ENCODE data around the gene PPP2R2B. TPM values are rescaled to one million over a fixed set of nuclear protein-coding genes. Genes with fewer than 3 reads are reported as not detected.

Gene PPP2R2B
- total RNA-seq, 1 experiment from 2014 or later, result 20.3 TPM

DNA sequence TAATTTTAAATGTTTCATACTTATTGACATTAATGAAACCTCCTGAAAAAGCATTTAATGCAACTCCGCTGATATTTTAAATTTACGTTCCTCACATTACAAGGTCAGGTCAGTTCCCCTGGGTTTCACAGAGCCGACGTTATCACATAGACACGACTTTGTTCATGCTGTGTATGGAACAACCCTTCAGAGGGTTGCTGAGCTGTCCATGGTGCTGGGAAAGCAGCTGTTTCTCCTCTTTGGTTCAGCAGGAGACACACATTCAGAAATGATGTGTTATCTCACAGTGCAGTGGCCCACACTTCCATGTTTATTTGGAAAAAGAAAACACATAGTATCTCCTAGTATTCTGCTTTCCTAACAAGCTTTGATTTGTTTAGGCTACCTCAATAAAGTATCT is 53.5 kb downstream of the PPP2R2B start (continued):
- TF ChIP-seq, protein P1, sequence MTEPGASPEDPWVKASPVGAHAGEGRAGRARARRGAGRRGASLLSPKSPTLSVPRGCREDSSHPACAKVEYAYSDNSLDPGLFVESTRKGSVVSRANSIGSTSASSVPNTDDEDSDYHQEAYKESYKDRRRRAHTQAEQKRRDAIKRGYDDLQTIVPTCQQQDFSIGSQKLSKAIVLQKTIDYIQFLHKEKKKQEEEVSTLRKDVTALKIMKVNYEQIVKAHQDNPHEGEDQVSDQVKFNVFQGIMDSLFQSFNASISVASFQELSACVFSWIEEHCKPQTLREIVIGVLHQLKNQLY (CRISPR knock-in tag; IDR thresholded peaks at IDR 0.05), result no peak
- TF ChIP-seq FOXK1 (CRISPR knock-in tag; IDR thresholded peaks at IDR 0.05), result peak; percentile 38; the same call in 1 of the 2 replicates
- TF ChIP-seq ZNF396 (CRISPR knock-in tag; IDR thresholded peaks at IDR 0.05; ENCODE audit: borderline replicate concordance), result no peak
- TF ChIP-seq, protein P2, sequence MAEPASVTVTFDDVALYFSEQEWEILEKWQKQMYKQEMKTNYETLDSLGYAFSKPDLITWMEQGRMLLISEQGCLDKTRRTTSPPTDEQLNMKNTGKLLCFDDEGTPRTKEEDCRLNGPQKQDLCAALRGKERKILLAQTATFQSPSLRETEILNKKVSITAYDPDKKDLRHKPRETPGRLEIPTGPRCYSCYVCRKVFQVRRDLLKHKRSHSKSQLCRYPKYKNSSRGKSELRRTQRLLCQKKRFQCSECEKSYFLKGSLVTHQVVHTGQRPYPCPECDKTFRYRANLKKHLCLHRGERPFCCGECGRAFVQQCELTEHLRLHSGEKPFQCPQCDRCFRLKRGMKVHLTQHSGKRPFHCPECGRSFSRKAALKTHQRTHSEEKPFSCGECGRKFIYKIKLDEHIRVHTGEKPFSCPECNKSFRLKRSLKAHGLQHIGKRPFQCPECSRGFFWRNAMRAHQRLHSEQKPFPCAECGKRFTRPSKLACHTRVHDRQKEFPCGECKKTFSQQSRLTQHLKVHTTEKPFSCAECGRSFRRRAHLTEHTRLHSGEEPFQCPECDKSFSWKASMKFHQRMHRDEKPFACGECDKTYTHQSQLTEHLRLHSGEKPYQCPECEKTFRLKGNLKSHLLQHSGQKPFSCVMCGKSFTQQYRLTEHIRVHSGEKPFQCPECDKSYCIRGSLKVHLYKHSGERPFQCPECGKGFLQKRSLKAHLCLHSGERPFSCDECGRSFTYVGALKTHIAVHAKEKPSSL (CRISPR knock-in tag; conservative IDR thresholded peaks at IDR 0.05), result no peak
- TF ChIP-seq CREM (CRISPR knock-in tag; IDR thresholded peaks at IDR 0.05), result no peak
- TF ChIP-seq, protein P3, sequence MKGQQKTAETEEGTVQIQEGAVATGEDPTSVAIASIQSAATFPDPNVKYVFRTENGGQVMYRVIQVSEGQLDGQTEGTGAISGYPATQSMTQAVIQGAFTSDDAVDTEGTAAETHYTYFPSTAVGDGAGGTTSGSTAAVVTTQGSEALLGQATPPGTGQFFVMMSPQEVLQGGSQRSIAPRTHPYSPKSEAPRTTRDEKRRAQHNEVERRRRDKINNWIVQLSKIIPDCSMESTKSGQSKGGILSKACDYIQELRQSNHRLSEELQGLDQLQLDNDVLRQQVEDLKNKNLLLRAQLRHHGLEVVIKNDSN (CRISPR knock-in tag; IDR thresholded peaks at IDR 0.05), result peak; percentile 22; the same call in 1 of the 2 replicates
- no peak for TF ChIP-seq ZNF121 (CRISPR knock-in tag; IDR thresholded peaks at IDR 0.05)
- TF ChIP-seq, protein P4, sequence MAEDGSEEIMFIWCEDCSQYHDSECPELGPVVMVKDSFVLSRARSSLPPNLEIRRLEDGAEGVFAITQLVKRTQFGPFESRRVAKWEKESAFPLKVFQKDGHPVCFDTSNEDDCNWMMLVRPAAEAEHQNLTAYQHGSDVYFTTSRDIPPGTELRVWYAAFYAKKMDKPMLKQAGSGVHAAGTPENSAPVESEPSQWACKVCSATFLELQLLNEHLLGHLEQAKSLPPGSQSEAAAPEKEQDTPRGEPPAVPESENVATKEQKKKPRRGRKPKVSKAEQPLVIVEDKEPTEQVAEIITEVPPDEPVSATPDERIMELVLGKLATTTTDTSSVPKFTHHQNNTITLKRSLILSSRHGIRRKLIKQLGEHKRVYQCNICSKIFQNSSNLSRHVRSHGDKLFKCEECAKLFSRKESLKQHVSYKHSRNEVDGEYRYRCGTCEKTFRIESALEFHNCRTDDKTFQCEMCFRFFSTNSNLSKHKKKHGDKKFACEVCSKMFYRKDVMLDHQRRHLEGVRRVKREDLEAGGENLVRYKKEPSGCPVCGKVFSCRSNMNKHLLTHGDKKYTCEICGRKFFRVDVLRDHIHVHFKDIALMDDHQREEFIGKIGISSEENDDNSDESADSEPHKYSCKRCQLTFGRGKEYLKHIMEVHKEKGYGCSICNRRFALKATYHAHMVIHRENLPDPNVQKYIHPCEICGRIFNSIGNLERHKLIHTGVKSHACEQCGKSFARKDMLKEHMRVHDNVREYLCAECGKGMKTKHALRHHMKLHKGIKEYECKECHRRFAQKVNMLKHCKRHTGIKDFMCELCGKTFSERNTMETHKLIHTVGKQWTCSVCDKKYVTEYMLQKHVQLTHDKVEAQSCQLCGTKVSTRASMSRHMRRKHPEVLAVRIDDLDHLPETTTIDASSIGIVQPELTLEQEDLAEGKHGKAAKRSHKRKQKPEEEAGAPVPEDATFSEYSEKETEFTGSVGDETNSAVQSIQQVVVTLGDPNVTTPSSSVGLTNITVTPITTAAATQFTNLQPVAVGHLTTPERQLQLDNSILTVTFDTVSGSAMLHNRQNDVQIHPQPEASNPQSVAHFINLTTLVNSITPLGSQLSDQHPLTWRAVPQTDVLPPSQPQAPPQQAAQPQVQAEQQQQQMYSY (CRISPR knock-in tag; IDR thresholded peaks at IDR 0.05), result no peak
- TF ChIP-seq, protein P5, sequence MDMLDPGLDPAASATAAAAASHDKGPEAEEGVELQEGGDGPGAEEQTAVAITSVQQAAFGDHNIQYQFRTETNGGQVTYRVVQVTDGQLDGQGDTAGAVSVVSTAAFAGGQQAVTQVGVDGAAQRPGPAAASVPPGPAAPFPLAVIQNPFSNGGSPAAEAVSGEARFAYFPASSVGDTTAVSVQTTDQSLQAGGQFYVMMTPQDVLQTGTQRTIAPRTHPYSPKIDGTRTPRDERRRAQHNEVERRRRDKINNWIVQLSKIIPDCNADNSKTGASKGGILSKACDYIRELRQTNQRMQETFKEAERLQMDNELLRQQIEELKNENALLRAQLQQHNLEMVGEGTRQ (CRISPR knock-in tag; IDR thresholded peaks at IDR 0.05), result no peak
- no peak for TF ChIP-seq NFATC4 (CRISPR knock-in tag; IDR thresholded peaks at IDR 0.05)
- TF ChIP-seq, protein P6, sequence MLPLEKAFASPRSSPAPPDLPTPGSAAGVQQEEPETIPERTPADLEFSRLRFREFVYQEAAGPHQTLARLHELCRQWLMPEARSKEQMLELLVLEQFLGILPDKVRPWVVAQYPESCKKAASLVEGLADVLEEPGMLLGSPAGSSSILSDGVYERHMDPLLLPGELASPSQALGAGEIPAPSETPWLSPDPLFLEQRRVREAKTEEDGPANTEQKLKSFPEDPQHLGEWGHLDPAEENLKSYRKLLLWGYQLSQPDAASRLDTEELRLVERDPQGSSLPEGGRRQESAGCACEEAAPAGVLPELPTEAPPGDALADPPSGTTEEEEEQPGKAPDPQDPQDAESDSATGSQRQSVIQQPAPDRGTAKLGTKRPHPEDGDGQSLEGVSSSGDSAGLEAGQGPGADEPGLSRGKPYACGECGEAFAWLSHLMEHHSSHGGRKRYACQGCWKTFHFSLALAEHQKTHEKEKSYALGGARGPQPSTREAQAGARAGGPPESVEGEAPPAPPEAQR (CRISPR knock-in tag; IDR thresholded peaks at IDR 0.05), result no peak
- TF ChIP-seq NR2C2 (CRISPR knock-in tag; IDR thresholded peaks at IDR 0.05), result no peak
- no peak for TF ChIP-seq CBFB (CRISPR knock-in tag; IDR thresholded peaks at IDR 0.05; ENCODE audit: low read depth)
- TF ChIP-seq, protein P7, sequence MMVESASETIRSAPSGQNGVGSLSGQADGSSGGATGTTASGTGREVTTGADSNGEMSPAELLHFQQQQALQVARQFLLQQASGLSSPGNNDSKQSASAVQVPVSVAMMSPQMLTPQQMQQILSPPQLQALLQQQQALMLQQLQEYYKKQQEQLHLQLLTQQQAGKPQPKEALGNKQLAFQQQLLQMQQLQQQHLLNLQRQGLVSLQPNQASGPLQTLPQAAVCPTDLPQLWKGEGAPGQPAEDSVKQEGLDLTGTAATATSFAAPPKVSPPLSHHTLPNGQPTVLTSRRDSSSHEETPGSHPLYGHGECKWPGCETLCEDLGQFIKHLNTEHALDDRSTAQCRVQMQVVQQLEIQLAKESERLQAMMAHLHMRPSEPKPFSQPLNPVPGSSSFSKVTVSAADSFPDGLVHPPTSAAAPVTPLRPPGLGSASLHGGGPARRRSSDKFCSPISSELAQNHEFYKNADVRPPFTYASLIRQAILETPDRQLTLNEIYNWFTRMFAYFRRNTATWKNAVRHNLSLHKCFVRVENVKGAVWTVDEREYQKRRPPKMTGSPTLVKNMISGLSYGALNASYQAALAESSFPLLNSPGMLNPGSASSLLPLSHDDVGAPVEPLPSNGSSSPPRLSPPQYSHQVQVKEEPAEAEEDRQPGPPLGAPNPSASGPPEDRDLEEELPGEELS (CRISPR knock-in tag; IDR thresholded peaks at IDR 0.05), result peak; percentile 70; the same call in 1 of the 2 replicates
- TF ChIP-seq, protein P8, sequence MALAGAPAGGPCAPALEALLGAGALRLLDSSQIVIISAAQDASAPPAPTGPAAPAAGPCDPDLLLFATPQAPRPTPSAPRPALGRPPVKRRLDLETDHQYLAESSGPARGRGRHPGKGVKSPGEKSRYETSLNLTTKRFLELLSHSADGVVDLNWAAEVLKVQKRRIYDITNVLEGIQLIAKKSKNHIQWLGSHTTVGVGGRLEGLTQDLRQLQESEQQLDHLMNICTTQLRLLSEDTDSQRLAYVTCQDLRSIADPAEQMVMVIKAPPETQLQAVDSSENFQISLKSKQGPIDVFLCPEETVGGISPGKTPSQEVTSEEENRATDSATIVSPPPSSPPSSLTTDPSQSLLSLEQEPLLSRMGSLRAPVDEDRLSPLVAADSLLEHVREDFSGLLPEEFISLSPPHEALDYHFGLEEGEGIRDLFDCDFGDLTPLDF (CRISPR knock-in tag; IDR thresholded peaks at IDR 0.05), result no peak
- TF ChIP-seq, protein P9, sequence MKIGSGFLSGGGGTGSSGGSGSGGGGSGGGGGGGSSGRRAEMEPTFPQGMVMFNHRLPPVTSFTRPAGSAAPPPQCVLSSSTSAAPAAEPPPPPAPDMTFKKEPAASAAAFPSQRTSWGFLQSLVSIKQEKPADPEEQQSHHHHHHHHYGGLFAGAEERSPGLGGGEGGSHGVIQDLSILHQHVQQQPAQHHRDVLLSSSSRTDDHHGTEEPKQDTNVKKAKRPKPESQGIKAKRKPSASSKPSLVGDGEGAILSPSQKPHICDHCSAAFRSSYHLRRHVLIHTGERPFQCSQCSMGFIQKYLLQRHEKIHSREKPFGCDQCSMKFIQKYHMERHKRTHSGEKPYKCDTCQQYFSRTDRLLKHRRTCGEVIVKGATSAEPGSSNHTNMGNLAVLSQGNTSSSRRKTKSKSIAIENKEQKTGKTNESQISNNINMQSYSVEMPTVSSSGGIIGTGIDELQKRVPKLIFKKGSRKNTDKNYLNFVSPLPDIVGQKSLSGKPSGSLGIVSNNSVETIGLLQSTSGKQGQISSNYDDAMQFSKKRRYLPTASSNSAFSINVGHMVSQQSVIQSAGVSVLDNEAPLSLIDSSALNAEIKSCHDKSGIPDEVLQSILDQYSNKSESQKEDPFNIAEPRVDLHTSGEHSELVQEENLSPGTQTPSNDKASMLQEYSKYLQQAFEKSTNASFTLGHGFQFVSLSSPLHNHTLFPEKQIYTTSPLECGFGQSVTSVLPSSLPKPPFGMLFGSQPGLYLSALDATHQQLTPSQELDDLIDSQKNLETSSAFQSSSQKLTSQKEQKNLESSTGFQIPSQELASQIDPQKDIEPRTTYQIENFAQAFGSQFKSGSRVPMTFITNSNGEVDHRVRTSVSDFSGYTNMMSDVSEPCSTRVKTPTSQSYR (CRISPR knock-in tag; IDR thresholded peaks at IDR 0.05), result no peak
- TF ChIP-seq, protein P10, sequence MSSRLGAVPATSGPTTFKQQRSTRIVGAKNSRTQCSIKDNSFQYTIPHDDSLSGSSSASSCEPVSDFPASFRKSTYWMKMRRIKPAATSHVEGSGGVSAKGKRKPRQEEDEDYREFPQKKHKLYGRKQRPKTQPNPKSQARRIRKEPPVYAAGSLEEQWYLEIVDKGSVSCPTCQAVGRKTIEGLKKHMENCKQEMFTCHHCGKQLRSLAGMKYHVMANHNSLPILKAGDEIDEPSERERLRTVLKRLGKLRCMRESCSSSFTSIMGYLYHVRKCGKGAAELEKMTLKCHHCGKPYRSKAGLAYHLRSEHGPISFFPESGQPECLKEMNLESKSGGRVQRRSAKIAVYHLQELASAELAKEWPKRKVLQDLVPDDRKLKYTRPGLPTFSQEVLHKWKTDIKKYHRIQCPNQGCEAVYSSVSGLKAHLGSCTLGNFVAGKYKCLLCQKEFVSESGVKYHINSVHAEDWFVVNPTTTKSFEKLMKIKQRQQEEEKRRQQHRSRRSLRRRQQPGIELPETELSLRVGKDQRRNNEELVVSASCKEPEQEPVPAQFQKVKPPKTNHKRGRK (CRISPR knock-in tag; IDR thresholded peaks at IDR 0.05; ENCODE audit: borderline replicate concordance), result no peak
- TF ChIP-seq, protein P11, sequence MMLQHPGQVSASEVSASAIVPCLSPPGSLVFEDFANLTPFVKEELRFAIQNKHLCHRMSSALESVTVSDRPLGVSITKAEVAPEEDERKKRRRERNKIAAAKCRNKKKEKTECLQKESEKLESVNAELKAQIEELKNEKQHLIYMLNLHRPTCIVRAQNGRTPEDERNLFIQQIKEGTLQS (CRISPR knock-in tag; conservative IDR thresholded peaks at IDR 0.05), result no peak
